GM18907 (cell line): ENCODE measurements around the gene PPP1R16B.

Source experiments
- ATAC-seq: cut with Tn5 transposase; IDR thresholded peaks from one replicate; pipeline ENCODE4 v1.9.1; 2021; ENCODE audit warnings: mild to moderate bottlenecking, moderate library complexity; ENCODE audit not compliant: unreplicated experiment

Gene PPP1R16B

DNA sequence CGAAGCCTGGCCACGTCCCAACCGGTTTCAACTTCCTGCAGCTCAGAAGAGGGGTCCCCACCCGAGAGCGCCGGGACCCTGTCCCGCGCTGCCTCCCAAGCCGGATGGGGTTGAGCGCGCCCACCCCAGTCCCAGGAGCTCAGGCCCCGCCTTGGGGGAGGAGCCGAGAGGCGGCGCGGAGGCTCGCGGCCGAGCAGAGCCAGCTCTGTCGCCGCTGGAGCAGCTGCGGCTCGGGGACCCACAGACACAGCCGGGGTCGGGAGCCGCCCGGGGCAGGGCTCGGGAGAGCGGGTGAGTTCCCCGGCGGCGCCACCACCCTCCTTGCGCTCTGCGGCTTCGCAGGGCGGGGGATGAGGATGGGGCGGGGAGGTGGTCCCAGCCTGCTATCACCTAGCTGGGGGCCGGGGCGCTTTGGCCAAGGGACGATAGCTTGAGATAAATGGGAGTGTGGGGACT lies at the start of gene PPP1R16B:
Gene PPP1R16B, plus strand, starts transcription at position 196 of the 456 bp plus-strand sequence. CDS start 30,229 bp downstream, outside the sequence.
- ATAC-seq, result peak; percentile 59

DNA sequence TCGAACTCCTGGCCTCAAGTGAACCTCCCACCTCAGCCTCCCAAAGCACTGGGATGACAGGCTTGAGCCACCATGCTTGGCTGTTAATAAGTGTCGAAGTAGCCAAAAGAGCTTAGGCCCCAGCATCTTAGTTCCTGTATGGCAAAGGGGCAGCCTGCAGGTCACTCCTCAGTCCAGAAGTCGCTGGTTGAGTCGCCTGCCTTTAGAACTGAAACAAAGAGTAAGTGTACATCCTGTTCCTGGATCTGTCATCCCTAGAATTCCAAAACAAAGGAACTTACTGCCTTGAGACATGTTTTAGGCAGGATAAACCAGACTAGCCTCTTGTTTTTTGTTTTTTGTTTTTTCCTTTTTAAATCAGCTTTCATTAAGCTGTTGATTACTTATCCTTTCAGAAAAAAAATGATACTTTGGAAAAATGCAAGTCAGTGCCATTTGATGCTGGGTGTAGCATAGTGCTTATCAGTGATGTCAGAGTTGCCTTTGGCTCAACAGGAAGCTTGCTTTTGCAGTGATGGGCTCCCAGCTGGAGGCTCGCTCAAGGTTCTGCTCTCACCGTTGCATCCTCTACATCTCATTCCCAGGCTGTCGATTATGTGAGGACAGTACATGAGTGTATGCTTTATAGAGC lies 48.2 kb upstream of the PPP1R16B start:
- no peak for ATAC-seq

DNA sequence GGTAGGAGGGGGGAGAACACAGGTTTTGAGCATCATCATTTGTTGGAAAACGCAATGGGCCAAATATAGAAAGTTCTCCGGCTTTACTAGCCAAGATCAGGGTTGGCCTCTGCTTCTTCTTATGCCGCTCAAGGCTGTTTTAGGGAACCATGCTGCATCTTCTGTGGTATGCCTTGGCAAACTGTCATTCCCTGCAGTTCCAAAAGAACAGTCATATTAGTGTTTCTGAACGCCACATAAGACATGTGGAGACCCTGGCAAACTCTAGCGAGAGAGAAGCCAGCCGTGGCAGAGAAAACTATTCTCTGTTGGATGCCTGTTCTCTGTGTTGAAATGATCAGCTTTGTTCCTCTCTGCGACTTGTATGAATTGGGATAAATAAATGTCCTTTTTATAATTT lies 46.4 kb upstream of the PPP1R16B start:
- ATAC-seq, result no peak

DNA sequence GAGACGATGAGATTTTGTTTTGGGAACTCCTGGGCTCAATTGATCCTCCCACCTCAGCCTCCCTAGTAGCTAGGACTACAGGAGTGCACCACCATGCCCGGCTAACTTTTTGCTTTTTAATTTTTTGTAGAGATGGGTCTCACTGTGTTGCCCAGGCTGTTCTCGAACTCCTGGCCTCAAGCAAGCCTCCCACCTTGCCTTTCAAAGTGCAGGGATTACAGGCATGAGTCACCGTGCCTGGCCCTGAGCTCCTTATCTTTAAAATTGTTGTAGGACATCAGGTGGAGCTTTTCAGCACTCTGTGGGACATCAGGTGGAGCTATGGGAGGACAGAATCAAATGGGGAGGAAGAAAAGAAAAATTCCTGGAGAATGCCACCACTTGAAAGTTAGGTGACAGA lies 44.5 kb upstream of the PPP1R16B start:
- ATAC-seq, result no peak

DNA sequence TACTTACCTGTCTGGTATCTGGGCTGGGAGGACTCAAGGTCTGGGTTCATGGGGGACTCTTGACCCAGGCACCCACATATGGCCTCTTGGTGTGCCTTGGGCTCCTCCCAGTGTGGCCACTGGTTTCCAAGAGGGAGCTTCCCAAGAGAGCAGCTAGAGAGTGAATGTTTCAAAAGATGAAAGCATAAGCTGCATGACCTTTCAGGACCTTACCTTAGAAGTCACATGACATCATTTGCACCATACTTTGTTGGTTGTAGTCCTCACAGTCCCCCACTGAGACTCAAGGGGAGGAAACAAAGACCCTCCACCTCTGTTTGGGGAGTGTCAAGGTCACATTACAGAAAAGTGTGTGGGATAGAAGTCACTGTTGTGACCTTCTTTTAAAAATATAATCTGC lies 43.3 kb upstream of the PPP1R16B start:
- ATAC-seq, result no peak

DNA sequence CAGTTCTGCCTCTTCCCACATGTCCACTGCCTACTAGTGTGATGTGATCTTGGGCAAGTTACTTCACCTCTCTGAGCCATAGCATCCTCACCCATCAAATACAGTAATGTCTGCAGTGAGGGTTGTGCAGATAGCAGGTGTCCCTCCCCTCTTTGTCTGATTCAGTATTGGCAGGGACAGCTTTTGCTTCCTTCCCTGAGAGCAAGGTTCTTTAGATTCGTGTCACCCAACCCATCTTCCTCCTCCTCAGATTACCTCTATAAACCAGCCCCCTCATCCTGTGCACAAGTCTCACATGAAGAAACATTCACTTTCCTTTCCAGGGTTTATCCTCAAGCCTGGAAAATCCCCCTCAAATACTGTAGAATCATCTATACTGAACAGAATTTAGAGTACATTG lies 41.9 kb upstream of the PPP1R16B start:
- ATAC-seq, result no peak

DNA sequence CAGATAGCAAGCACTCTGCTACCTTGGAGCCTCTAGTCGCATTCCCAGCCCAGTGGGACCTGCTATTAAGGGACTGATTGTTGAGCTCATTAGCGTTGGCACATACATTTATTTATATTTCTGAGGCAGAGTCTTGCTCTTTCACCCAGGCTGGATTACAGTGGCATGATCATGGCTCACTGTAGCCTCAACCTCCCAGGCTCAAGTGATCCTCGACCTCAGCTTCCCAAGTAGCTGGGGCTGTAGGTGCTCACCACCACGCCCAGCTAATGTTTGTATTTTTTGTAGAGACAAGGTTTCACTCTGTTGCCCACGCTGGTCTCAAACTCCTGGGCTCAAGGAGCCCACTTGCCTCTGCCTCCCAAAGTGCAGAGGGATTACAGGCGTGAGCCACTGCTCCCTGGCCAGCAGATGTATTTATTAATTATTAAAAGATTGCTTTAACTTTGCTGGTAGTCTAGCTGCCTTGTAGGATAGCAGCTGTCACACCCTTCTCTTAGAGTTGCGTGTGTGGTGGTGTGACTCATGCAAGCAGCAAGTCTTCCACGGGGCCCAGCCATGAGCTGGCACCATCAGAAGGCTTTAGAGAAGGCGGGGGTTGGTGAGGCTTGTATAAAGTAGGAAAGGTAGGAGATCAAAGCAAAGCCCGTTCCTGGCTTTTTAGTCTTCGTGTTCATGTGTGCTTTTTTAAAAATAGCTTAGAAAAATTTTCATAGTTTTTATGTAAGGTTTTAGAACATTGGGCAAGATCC lies 40.8 kb upstream of the PPP1R16B start:
- ATAC-seq, result no peak

DNA sequence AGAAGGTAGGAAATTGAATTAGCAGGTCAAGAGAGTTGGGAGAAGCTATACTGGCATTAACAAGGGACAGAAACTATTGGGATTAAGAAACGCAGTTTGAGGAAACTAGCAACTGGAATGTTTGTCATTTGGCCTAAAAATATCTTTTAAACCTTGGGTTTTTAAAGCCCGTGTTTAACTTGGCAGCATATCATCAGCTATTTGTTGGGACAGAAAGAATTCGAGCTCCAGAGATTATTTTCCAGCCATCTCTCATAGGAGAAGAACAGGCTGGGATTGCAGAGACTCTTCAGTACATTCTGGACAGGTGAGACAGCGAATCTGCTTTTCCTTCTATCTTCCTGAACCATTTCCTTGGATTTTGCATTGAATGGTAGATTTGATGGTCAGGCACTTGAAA lies 39.4 kb upstream of the PPP1R16B start:
- no peak for ATAC-seq

DNA sequence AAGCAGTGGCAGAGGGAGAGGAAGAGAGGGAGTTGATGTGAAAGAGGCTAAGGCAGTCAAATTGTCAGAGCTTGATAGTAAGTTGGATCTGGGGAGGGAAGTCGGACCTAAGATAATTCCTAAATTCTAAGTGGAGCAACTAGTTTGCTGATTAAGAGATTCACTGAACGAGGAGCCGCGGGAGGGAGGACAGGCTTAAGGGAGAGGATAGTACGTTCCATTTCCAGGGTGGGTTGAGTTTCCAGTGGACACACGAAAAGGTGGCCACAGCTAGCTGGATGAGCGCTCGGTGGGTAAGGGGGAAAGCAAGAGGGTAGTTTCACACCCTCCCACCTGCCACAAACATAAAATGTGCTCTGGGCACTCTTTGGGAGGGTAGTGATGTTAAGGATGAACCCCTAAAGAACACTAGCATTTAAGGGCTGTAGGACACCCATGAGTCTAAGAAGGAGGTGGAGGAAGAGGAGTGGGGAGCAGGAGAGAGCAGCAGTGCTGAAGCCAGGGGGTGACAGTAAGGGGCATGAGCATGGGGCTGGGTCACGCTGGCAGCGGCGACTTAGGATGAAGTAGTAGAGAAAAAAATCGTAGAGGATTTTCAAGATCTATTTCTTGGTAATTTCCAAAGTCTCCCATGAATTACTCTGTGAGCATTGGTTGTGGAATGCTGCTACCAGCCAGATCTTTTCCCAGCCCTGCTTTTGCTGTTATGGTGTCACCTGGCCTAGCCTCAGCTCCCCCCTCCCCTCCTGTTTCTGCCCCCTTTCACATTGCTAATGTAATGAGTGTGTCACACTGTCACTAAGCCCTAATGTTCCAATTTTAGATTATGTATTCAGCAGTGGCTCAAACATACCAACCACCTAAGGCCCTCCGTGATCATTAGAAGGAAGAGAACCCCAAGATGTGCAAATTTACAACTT lies 35.9 kb upstream of the PPP1R16B start:
- ATAC-seq, result no peak

DNA sequence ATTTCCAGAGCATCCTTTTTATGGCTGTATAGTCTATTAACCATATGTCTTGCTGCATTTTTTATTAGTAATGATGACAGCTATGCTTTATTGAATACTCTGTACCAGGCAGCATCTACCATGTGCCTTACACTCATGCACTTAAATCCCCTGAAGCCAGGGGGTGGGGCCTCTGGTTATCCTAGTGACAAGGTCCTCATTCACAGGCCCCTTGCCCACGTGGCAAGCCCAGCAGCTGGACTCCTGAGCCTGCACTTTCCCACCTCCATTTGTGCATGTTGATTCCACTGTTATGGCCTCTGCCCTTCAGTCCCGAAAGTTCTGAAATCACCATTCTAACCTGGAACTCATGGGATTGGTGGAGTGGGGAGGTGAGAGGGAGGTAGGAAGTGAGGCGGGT lies 35.0 kb upstream of the PPP1R16B start:
- ATAC-seq, result no peak

DNA sequence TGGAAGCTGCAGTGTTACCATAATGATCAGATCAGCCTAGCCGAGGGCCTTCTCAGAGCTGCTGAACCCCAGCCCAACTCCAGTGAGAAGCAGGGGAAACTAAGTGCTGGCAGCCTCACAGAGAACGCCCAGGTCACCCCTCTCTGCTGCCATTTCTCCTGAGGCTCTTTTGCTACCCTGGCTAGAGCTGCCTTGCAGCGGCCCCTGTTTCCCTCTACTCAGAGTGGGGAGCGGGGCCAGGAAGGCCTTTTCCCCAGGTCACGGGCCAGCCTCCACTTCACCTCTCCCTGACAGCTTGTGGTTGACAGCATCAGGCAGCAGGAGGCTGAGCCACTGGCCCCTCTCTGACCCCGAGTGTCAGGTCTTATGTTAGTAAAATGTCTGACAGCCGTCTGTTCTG lies 34.5 kb upstream of the PPP1R16B start:
- no peak for ATAC-seq

DNA sequence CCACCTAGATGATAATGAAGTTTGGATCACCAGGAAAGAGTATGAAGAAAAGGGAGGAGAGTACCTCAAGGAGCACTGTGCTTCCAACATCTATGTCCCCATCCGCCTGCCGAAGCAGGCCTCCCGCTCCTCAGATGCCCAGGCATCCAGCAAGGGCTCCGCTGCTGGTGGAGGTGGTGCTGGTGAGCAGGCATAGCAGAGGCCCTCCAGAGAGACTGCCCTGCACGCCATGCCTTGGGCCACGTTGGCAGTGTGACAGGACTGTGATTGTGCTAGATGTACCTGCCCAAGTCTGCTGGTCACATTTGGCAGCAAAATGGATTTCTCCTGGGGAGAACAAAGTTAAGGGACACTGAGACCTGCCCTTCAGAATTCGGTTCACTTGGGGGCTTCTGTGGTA lies 33.9 kb upstream of the PPP1R16B start:
- no peak for ATAC-seq

DNA sequence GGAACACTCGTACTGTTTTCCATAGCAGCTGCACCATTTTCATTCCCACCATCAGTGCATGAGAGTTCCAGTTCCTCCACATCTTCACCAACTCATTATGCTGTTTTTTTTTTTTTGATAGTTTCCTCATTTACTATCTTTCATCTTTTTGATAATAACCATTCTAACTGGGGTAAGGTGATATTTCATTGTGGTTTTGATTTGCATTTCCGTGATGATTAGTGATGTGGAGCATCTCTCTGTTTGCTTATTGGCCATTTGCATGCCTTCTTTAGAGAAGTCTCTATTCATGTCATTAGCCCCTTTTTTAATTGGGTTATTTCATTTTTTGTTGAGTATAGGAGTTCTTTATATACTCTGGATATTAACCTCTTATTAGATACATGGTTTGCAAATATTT lies 31.3 kb upstream of the PPP1R16B start:
- no peak for ATAC-seq

DNA sequence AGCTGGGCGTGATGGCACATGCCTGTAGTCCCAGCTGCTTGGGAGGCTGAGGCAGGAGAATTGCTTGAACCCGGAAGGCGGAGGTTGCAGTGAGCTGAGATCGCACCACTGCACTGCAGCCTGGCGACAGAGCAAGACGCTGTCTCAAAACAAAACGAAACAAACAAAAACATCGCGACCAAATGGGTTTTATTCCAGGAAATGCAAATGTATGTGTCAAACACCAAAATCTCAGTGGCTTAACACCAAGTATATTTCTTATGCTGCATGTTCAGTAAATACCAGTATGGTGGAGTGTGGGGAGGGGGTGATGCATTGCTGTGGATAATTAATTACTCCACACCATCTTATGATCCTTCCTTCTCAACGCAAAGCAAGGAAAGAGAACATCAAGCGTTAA lies 29.1 kb upstream of the PPP1R16B start:
- ATAC-seq, result no peak

DNA sequence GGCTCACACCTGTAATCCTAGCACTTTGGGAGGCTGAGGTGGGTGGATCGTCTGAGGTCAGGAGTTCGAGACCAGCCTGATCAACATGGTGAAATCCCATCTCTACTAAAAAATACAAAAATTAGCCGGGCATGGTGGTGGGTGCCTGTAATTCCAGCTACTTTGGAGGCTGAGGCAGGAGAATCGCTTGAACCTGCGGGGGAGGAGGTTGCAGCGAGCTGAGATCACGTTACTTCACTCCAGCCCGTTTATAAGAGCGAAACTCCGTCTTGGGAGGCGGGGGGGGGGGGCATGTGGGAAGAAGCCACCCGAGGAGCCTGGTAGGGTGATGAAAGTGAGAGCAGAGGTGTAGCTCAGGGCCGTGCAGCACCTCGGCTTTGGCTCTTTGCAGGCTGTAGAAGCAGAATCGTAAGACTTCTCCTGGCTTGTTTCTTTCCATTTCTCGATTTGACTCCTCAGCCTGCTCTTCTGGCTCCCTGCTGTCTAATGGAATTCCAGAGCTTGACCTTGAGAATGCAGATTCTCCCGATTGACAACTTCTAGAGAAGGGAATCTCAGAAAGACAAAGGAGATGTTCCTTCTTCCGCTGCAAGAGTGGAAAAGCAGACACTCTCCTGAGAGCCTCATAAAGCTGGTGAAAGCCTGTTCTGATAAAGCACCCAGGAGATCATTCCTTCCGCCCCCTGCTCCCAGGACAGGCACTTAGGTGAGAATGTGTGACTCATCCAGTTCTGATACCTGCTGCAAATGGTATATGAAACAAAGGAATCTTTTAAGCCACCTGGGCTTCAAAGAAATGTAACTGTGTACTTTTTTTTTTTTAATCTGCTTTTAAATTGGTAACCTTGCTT lies 26.0 kb upstream of the PPP1R16B start:
- no peak for ATAC-seq

DNA sequence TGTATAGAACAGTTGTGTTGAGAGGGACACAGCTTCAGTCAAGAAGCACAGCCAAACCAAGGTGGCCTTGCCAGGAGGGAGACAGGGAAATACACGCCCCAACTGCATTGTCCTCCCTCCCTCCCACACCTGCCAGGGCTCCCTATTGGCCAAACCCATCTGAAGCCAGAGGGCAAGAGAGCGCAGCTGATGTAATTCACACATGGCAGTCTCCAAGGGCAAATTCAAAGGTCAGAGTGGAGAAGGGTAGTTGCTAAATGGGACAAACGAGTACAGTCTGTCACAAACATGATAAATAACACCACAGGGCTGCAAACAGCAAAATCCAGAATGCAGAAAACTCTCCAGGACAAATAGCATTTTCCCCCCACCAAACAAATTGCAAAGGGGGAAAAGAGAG lies 23.2 kb upstream of the PPP1R16B start:
- no peak for ATAC-seq

DNA sequence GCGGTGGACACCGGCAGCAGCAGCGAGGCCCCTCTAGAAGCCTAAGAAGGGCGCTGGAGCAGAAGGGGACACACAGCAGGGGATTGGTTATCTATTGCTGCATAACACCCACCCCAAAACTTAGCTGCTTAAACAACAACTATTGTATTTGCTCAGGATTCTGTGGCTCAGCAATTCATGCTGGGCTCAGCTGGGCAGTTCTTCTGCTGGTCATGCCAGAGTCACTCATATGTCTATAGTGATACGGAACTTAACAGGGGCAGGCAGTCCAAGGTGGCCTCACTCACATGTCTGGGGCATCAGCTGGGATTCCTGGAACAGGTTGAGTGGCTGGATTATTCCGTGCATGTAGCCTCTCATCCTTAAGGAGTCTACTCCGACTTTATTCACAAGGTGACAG lies 17.6 kb upstream of the PPP1R16B start:
- no peak for ATAC-seq

DNA sequence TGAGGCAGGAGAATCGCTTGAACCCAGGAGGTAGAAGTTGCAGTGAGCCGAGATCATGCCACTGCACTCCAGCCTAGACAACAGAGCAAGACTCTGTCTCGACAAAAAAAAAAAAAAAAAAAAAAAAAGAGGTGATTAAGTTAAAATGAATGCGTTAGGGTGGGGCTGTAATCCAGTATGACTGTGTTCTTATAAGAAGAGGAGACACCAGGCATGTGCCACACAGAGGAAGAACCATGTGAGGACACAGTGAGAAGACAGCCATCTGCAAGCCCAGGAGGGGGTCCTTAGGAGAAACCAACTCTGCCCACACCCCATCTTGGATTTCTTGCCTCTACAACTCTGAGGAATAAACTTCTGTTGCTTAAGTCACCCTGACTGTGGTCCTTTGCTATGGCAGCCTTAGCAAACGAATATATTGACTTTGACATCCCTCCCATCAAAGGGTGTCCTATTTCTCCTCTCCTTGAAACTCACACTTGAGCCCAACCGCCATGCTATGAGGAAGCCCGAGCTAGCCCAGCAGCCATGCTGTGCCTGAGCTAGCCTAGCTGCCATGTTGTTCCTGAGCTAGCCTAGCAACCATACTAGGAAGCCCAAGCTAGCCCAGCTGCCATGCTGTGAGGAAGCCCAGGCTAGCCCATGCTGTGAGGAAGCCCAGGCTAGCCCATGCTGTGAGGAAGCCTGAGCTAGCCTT lies 15.8 kb upstream of the PPP1R16B start:
- no peak for ATAC-seq

DNA sequence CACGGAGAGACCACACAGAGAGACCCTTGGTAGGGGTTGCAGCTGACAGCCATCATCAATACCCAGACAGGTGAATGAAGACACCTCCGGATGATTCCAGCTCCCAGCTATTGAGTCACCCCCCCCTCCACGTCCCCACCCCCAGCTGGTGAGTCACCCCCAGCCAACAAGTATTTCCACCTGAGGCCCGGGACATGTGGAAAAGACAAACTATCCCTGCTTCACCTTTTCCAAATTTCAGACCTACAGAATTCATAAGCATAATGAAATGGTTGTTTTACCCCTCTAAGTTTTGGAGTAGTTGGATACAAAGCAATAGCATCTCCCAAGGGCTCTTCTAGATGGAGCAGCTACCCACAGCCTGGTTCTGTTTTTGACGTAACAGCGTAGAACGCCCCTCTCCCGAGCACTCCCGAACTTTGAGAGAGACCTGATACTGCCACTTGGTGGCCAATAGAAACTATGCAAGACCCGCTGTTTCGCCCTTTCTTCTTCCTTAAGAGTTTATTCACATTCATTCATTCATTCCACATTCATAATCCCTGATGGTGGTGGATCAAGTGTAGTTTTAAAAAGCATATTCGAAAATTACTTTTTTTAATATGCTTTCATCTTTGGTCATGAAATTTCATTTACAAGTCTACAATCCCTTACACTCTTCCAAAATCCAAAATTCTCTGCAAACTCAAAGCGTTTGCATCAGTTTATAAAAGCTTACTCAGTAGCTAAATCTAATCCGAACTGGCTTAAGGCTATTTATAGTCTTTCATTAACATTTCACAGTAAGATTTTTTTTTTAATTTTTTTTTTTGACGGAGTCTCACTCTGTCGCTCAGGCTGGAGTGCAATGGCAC lies 15.1 kb upstream of the PPP1R16B start:
- ATAC-seq, result no peak
